Omental fat pad (tissue), 4 donors: Measurements from ENCODE around the gene PDE6A. TPM values are rescaled to one million over a fixed set of nuclear protein-coding genes. Genes with fewer than 3 reads are reported as not detected.

Experiments
- ATAC-seq: fragments of 150-250 bp; one replicate; pipeline ENCODE4 v1.9.1; 2016; ENCODE audit warnings: mild to moderate bottlenecking, moderate library complexity; ENCODE audit not compliant: low FRiP score
- DNase-seq: peaks from one replicate; pipeline ENCODE4 v3.0.0-alpha.2; 2019; ENCODE audit warnings: low spot score
- CTCF ChIP-seq, 3 donors: fragments of 450-650 bp; IDR thresholded peaks; one replicate each; pipeline ENCODE4 v1.5.1; 2016 to 2017; ENCODE audit warnings: antibody characterized with exemption in 3 of 3, mild to moderate bottlenecking in 3 of 3, moderate library complexity in 2 of 3
- total RNA-seq, 4 donors: library from RNA; depleted of rRNA; stranded (reverse); fragments of >200 nt; gene quantifications; one replicate each; pipeline ENCODE4 v1.1.0, GENCODE V29; 2016

The PDE6A gene
- total RNA-seq, 4 donors from 2014 or later = not detected

DNA sequence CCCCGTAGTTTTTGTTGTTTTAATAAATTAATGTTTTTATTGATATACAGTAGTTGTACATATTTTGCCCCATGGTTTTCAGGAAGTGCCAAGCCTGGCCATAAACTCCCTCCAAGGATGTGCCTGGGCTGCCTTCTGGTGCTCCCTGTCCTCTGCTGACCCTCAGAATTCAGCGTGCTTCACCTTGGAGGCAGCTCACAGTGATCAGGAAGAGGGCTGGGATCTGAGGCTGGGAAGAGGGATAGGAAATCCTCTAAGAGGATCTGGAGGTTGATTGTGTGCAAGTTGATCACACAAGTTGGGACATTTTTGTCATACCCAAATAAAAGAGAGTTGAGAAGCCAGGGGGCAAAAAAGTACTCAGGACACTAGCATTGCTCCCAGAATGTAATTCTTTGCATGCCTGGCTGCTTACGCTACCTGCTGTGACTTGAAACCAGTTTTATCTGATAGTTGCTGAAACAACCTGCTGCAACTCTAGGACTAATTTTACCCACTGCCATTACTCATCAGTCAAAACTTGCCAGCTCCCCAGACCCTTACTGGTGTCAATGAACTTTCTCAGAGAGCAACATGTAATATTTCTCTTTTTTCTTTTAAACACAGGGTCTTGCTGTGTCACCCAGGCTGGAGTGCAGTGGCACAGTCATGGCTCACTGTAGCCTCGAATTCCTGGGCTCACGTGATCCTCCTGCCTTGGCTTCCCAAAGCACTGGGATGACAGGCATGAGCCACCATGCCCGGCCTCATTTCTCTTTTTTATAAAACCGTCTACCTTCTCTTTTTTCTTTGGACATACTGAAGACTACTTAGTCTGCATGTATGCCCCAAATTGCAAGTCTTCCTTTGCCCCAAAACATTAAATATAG is 29.0 kb downstream of the PDE6A start:
- ATAC-seq = no peak
- no peak for DNase-seq
- no peak for TF ChIP-seq CTCF (IDR thresholded peaks at IDR 0.05)

DNA sequence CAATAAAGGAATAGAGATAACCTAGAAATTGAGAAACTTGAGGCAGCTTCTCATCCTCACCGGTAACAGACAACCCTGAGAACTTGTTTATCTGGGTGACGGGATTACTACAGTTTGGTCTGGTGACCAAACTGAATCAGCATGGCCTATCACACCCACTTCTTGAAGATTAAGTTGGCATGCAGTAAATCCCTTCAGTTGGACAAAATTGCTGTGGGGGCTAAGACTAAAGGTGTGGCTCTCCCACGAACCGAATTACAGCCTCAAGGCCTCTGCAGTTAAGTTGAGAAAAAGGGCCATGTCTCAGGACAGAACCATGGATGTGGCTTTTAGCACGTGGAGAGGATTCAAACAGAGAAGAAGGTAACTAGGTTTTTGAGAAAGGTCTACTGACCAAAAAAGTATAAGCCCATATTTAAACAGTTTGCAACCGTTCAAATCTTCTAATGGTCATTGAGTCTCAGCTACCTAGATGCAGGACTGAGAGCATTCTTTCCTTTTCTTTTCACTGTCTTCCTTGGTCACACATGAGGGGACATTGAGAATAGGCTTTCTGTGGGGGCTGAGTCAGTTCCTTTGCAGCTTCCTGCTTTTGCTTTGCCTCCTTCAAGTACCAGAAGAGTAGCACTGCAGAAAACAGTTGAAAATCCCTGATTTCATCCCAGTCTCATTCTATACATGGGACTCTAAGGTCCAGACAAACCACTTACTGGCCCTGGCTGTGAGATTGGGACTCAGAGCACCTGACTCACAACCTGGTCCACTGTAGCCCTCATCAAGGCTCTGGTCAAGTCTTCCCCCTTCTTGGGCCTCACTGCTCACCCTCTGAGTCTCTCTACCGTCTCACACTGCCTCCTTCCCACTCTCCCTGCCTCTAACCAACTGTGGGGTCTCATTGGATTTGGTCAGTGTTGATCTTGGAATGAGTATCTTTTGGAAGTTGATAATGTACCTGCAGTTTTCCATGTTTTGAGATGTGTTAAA is 30.9 kb downstream of the PDE6A start:
- no peak for ATAC-seq
- TF ChIP-seq CTCF (IDR thresholded peaks at IDR 0.05) = no peak

DNA sequence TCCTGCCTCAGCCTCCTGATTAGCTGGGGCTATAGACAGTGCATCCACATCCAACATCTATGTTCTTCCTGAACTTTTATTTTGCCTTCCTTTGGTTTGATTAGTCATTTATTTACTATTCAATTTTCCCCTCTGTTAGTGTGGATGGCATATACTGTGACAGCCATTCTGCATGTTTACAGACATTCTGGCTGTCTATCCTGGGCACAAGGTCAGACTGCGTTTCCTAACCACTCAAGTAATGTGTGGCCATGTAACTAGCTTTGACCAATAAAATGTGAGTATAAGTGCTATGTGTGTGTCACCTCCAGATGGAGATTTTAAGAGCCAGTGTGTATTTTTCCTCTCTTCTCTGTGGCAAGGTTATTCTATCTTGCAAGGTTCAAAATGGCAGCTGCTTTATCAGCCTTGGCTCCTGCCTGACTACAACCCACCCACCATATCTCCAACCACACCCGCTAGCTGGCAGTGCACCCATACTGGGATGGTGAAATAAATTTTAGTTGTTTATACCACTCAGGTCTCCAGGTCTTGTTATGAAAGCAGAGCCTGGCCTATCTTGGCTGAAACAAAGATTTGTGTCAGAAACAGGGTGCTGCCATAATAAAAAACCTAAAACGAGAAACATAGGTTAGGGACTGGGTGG is 32.2 kb downstream of the PDE6A start:
- ATAC-seq (peak; percentile 31), DNase-seq (no peak)
- TF ChIP-seq CTCF (IDR thresholded peaks at IDR 0.05) = no peak

More for the DNA sequence above, 30.9 kb downstream of the PDE6A start:
- DNase-seq = no peak

- no peak for TF ChIP-seq CTCF (IDR thresholded peaks at IDR 0.05)
- DNase-seq (no peak), ATAC-seq (no peak)
These were observed 33.6 kb downstream of the PDE6A start for GRCh38 chr5:149911031-149911430.

DNA sequence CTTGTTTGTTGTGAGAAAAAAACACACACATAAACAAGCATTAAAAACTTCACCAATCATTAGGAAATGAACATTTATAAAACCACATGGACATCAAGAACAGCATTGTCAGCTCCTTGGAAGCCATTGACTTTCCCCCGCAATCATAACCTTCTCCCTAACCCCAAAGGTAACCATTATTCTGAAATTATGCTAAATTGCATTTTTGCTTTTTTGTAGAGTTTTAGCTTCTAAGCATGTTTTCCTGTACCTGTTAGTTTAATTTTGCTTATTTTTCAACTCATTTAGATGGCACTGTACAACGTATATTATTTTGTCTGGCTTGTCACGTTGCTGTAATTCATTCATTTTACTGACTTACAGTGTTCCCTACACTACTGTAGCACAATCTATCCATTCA is 36.8 kb downstream of the PDE6A start:
- DNase-seq (no peak), ATAC-seq (no peak)
- no peak for TF ChIP-seq CTCF (IDR thresholded peaks at IDR 0.05)

GRCh38 chr5:149904977-149905376 is 39.6 kb downstream of the PDE6A start:
- DNase-seq (no peak), ATAC-seq (no peak)
- TF ChIP-seq CTCF (IDR thresholded peaks at IDR 0.05) = no peak
